Activated CD4-positive, alpha-beta T cell treated with anti-CD3 and anti-CD28 coated beads, Interleukin-2, amount 50 U/mL, for 1 hour (primary cell): ENCODE measurements around the gene LHPP.
A peak's percentile ranks its signal among the peaks of the same experiment; 100 is the strongest.
"Not testable (repeated sequence)": the region's sequence is repeated elsewhere in the genome, so short reads cannot be mapped to it uniquely, and the experiment has no call there.

Source experiments
- DNase-seq: peaks from one replicate; pipeline ENCODE4 v3.0.0-alpha.2; 2020

Gene LHPP

GRCh38 chr10:124539935-124540641 is 78.5 kb downstream of the LHPP start:
- peak; percentile 70 for DNase-seq

- DNase-seq: no peak
Measured at GRCh38 chr10:124541076-124541903, 79.7 kb downstream of the LHPP start.

- no peak for DNase-seq
Measured at GRCh38 chr10:124542336-124542735, 80.7 kb downstream of the LHPP start.

- no peak for DNase-seq
Measured at GRCh38 chr10:124543146-124543545, 81.5 kb downstream of the LHPP start.

- DNase-seq: no peak
Measured at GRCh38 chr10:124543971-124544370, 82.3 kb downstream of the LHPP start.

GRCh38 chr10:124544711-124545110 is 83.1 kb downstream of the LHPP start:
- no peak for DNase-seq

- DNase-seq: no peak
Measured at GRCh38 chr10:124545351-124546054, 83.9 kb downstream of the LHPP start.

GRCh38 chr10:124546055-124546369 is 84.4 kb downstream of the LHPP start:
- DNase-seq: no peak

GRCh38 chr10:124546957-124547646 is 85.5 kb downstream of the LHPP start:
- no peak for DNase-seq

- no peak for DNase-seq
Measured at GRCh38 chr10:124547647-124548168, 86.1 kb downstream of the LHPP start.

GRCh38 chr10:124549171-124549570 is 87.5 kb downstream of the LHPP start:
- not testable (repeated sequence) for DNase-seq

- no peak for DNase-seq
Measured at GRCh38 chr10:124550293-124551034, 88.8 kb downstream of the LHPP start.

GRCh38 chr10:124551097-124551496 is 89.5 kb downstream of the LHPP start:
- DNase-seq: no peak

- no peak for DNase-seq
Measured at GRCh38 chr10:124551755-124552154, 90.1 kb downstream of the LHPP start.

- no peak for DNase-seq
Measured at GRCh38 chr10:124552691-124553276, 91.2 kb downstream of the LHPP start.

GRCh38 chr10:124554085-124554858 is 92.6 kb downstream of the LHPP start:
- DNase-seq: no peak

- no peak for DNase-seq
Measured at GRCh38 chr10:124557167-124557566, 95.5 kb downstream of the LHPP start.

GRCh38 chr10:124557648-124558338 is 96.2 kb downstream of the LHPP start:
- no peak for DNase-seq

GRCh38 chr10:124558339-124559321 is 97.0 kb downstream of the LHPP start:
- DNase-seq: no peak
